Retinal pigment epithelial cell (primary cell): ENCODE data around the gene AHRR.

ENCODE experiments used
- DNase-seq: peaks from one replicate; pipeline ENCODE4 v3.0.0-alpha.2; 2010; ENCODE audit warnings: low read depth
- H3K4me3 ChIP-seq: 2 replicates; pipeline ENCODE4 v1.5.1; 2011; ENCODE audit warnings: mild to moderate bottlenecking, low read length, control low read depth, moderate library complexity
- TF ChIP-seq, protein P1 (sequence below): conservative IDR thresholded peaks from 2 replicates; pipeline ENCODE4 v1.5.1; 2011; ENCODE audit warnings: low read depth, low read length, control low read depth, inconsistent platforms

The AHRR gene

GRCh38 chr5:464446-464842 is 142.9 kb downstream of the AHRR start:
- H3K4me3 ChIP-seq: no peak overlapping the region
- DNase-seq: no peak
- TF ChIP-seq, protein P1, sequence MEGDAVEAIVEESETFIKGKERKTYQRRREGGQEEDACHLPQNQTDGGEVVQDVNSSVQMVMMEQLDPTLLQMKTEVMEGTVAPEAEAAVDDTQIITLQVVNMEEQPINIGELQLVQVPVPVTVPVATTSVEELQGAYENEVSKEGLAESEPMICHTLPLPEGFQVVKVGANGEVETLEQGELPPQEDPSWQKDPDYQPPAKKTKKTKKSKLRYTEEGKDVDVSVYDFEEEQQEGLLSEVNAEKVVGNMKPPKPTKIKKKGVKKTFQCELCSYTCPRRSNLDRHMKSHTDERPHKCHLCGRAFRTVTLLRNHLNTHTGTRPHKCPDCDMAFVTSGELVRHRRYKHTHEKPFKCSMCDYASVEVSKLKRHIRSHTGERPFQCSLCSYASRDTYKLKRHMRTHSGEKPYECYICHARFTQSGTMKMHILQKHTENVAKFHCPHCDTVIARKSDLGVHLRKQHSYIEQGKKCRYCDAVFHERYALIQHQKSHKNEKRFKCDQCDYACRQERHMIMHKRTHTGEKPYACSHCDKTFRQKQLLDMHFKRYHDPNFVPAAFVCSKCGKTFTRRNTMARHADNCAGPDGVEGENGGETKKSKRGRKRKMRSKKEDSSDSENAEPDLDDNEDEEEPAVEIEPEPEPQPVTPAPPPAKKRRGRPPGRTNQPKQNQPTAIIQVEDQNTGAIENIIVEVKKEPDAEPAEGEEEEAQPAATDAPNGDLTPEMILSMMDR: no peak

DNA sequence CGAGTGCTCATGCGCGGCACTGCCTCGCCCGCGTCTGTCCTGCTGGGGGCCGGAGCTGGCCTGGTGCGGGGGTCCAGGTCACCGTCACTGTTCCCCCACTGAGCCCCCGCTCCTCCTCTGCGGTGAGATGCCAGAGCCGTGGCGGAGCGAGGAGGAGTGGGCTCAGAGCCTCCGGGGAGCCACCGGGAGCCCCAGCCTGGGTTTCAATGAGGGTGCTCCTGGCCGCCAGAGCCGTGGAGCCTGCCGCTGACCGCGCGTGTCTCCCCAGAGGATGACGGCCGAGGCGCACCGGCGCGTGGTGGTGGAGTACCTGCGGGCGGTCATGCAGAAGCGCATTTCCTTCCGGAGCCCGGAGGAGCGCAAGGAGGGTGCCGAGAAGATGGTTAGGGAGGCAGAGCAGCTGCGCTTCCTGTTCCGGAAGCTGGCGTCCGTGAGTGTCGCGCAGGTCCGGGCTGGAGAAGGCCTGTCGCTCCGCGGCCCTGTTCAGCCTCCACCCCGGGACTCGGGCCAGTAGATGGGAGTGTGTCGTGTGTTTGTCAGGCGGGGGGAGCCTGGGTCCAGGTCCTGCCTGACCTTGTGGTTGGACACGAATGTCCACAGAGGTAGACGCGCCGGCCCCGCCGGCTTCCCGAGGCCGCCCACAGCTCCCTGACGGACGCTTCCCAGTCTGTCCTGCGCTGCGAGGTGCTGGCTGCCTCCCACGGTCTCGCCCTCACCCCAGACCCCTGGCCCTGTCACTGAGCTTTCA is 143.5 kb downstream of the AHRR start:
- H3K4me3 ChIP-seq: no peak overlapping the region
- TF ChIP-seq, protein P1: no peak
- no peak for DNase-seq

GRCh38 chr5:465591-466403 is 144.3 kb downstream of the AHRR start:
- no peak for DNase-seq
- TF ChIP-seq, protein P1: no peak
- H3K4me3 ChIP-seq: no peak overlapping the region

DNA sequence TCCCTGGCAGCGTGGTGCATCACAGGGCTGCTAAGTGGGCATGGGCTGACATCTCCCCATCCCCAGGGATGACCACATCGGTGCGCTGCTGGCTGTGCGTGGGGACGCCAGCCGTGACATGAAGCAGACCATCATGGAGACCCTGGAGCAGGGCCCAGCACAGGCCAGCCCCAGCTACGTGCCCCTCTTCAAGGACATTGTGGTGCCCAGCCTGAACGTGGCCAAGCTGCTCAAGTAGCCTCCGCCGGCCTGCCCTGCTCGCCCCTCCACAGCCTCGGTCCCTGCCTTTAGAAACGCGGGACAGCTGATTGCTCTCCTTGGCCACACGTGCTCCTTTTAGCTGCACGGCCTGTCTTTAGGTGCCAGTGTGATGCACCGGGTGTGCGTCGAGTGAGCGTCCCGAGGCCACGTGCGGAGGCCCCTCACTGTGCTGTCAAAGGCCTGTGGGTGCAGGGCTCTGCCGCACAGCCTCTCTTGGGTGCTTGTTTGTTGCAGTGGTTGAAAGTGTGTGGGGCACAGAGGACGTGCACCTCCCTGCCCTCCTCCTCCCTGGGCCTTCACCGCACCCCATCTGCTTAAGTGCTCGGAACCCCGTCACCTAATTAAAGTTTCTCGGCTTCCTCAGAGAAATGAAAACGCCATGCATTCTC is 145.3 kb downstream of the AHRR start:
- TF ChIP-seq, protein P1: no peak
- no peak for DNase-seq
- no peak overlapping the region for H3K4me3 ChIP-seq

GRCh38 chr5:468401-468800 is 146.9 kb downstream of the AHRR start:
- no peak for DNase-seq
- TF ChIP-seq, protein P1: no peak
- H3K4me3 ChIP-seq: no peak overlapping the region

DNA sequence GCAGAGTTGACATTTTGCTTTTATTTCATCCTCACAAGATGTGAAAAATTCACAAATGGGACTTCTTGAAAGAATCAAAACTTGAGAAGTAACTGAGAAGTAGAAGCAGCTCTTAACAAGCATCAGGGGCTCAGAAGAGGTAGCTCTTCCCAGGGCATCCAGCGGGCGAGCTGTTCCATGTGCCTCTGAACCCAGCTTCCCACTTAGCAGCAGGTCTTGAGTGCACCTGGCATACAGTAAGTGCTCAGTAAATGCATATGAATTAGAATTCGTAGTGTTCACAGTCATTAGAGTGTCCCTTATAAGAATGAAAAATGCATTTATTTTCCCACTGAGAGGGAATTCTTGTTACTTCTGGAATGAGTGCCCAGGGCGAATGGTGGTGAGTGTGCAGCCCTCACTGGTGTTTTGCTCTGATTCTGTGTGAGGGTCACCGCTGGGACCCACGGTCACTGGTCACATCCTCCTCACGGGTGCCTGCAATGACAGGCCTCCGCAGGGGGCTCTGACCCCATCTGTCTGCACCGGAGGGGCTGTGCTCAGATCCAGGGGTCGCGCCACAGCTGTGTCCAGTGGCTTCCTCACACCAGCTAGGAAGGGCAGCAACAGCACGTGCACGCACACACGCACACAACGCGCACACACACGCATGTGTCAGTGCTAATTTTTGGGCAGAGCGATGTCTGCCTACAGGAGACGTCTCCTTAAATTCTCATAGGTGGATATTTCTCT is 148.4 kb downstream of the AHRR start:
- TF ChIP-seq, protein P1: no peak
- no peak overlapping the region for H3K4me3 ChIP-seq
- DNase-seq: no peak
